ENCODE data around the gene CHRNA7. TPM values are rescaled to one million over a fixed set of nuclear protein-coding genes. Genes with fewer than 3 reads are reported as not detected.

CHRNA7 gene
- total and polyA plus RNA-seq, 9 donors: 1.6 to 5.2 (median 3.3) TPM

GRCh38 chr15:32129815-32130214 lies 99.5 kb downstream of the CHRNA7 start:
- Histone ChIP-seq H3K4me3 (no peak overlapping the region), H3K9me3 (no peaks in the 10 kb centered on the region), H3K27me3 (no peaks in the 10 kb centered on the region), H3K36me3 (no peaks in the 10 kb centered on the region), H3K27ac (no peak overlapping the region), H3K4me1 (ENCODE audit: insufficient read depth) (no peaks in the 10 kb centered on the region)
- intact Hi-C loops (cut with DNase I): no loop called here
- no peak for DNase-seq
- TF ChIP-seq EP300 (IDR thresholded peaks at IDR 0.05) (no peak), POLR2A (IDR thresholded peaks at IDR 0.05) (no peak), CTCF (IDR thresholded peaks at IDR 0.05) (no peak)

- intact Hi-C loops (cut with DNase I): no loop called here
- no peak for DNase-seq
- TF ChIP-seq EP300 (IDR thresholded peaks at IDR 0.05) (no peak), POLR2A (IDR thresholded peaks at IDR 0.05) (no peak), CTCF (IDR thresholded peaks at IDR 0.05) (no peak)
- Histone ChIP-seq H3K4me3 (no peak overlapping the region), H3K36me3 (no peaks in the 10 kb centered on the region), H3K27ac (no peak overlapping the region), H3K27me3 (no peaks in the 10 kb centered on the region), H3K4me1 (ENCODE audit: insufficient read depth) (no peaks in the 10 kb centered on the region), H3K9me3 (no peaks in the 10 kb centered on the region)
- 95 to 97% (median 96%) methylated on average over 3 of the region's 3 CpGs for WGBS, 3 donors
These were observed 100.5 kb downstream of the CHRNA7 start for GRCh38 chr15:32130823-32131222.

DNA sequence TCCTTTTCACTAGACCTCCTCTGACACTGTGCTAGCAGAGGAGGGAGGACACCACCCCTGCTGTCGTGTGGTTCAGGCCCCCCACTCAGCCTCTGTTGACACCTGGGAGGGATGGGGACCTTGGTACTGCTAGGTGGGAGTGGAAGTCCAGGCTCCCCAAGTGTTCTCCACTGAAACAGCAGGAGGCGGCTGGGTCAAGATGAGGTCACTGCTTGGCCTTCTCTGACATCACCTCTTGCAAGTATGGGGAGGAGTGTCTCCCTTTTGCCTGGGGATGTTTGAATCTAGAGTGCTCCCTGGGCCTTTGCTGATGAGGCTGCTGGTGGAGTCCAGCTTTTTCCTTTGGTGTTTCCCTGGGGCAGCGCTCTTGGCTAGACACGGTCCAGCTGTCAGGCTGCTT lies 101.5 kb downstream of the CHRNA7 start:
- TF ChIP-seq EP300 (IDR thresholded peaks at IDR 0.05): no peak
- TF ChIP-seq POLR2A (IDR thresholded peaks at IDR 0.05): no peak
- no peak for TF ChIP-seq CTCF (IDR thresholded peaks at IDR 0.05)
- intact Hi-C loops (cut with DNase I): no loop called here
- H3K9me3 ChIP-seq: no peaks in the 10 kb centered on the region
- H3K36me3 ChIP-seq: no peaks in the 10 kb centered on the region
- H3K27ac ChIP-seq: no peak overlapping the region
- WGBS, 3 donors: 80 to 89% (median 85%) methylated on average over 4 of the region's 4 CpGs
- H3K4me1 ChIP-seq (ENCODE audit: insufficient read depth): no peaks in the 10 kb centered on the region
- DNase-seq: no peak
- H3K27me3 ChIP-seq: no peaks in the 10 kb centered on the region
- no peak overlapping the region for H3K4me3 ChIP-seq

DNA sequence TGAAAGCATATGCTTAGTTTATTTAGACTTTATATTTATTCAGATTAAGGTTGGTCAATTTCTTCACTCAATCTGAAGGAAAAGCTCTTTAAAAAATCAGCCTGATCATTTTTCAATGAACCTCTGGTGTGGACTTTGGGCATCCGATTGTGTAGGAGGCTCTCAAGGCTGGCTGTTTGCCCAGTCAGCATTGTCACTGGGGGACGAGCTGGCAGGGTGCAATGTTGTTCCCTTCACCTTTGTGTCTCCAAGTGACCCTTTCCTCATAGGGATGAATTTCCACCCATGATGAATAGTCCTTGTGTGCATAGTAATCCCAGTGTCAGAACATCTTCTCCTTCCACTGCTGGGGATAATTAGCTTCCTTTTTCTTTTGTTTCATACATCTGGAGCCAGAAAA lies 102.5 kb downstream of the CHRNA7 start:
- intact Hi-C loops (cut with DNase I): no loop called here
- WGBS, 3 donors: 51 to 67% (median 55%) methylated on average over 2 of the region's 2 CpGs
- no peaks in the 10 kb centered on the region for H3K36me3 ChIP-seq
- H3K27ac ChIP-seq: no peak overlapping the region
- TF ChIP-seq EP300 (IDR thresholded peaks at IDR 0.05) (no peak), POLR2A (IDR thresholded peaks at IDR 0.05) (no peak), CTCF (IDR thresholded peaks at IDR 0.05) (no peak)
- H3K4me3 ChIP-seq: no peak overlapping the region
- H3K4me1 ChIP-seq (ENCODE audit: insufficient read depth): no peaks in the 10 kb centered on the region
- no peaks in the 10 kb centered on the region for H3K9me3 ChIP-seq
- H3K27me3 ChIP-seq: no peaks in the 10 kb centered on the region
- no peak for DNase-seq

DNA sequence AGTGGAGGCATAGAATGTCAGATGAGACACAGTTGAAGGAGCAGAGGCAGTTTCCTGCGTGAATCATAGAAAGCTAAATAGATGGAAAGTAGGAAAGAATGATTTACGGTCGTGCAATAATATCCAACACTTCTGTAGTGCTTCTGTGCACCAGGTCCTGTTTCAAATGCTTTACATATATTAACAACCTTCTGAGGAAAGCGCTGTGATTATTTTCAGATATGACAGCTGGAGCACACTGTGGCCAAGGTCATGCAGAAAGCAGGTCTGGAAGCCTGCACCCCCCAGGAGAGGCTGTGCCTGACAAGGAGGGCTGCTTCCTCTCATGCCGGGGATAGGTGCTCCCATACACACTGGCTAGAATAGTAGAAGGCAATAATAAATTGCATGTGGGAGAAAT lies 104.5 kb downstream of the CHRNA7 start:
- Histone ChIP-seq H3K36me3 (no peaks in the 10 kb centered on the region), H3K27me3 (no peaks in the 10 kb centered on the region), H3K27ac (no peak overlapping the region), H3K9me3 (no peaks in the 10 kb centered on the region), H3K4me3 (no peak overlapping the region), H3K4me1 (ENCODE audit: insufficient read depth) (no peaks in the 10 kb centered on the region)
- TF ChIP-seq EP300 (IDR thresholded peaks at IDR 0.05): no peak
- no peak for TF ChIP-seq CTCF (IDR thresholded peaks at IDR 0.05)
- no peak for TF ChIP-seq POLR2A (IDR thresholded peaks at IDR 0.05)
- WGBS, 3 donors: 11 to 21% (median 17%) methylated on average over 5 of the region's 5 CpGs
- intact Hi-C loops (cut with DNase I): no loop called here
- no peak for DNase-seq
